Raji (cell line): ENCODE data around the gene B4GALT2.

ENCODE experiments used
- POLR2A ChIP-seq: IDR thresholded peaks from 2 replicates; pipeline ENCODE4 v1.6.1; 2011; ENCODE audit warnings: low read depth, low read length, control low read depth; ENCODE audit not compliant: insufficient read depth

B4GALT2 gene

GRCh38 chr1:43938892-43939587, 40.0 kb upstream of the B4GALT2 start:
- TF ChIP-seq POLR2A: no peak

DNA sequence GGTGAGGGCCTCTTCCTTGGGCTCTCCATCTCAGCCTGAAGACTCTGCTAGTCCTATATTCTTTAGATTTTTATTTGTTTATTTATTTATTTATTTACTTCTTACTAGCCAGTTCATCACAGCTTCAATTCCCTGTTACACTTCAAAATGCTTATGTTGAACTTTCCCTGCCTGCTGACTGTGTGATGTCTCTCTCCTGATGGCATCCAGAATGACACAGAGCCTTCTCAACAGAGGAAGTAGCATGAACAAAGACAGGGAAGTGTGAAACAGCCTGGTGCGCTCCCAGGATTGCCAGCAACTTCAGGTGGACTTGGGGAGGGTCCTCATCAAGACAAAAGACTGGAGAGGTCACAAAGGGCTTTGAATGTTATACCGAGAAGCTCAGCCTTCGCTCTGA, 36.6 kb upstream of the B4GALT2 start:
- no peak for TF ChIP-seq POLR2A

- no peak for TF ChIP-seq POLR2A
Observed at GRCh38 chr1:43944860-43945259, 34.1 kb upstream of the B4GALT2 start.

DNA sequence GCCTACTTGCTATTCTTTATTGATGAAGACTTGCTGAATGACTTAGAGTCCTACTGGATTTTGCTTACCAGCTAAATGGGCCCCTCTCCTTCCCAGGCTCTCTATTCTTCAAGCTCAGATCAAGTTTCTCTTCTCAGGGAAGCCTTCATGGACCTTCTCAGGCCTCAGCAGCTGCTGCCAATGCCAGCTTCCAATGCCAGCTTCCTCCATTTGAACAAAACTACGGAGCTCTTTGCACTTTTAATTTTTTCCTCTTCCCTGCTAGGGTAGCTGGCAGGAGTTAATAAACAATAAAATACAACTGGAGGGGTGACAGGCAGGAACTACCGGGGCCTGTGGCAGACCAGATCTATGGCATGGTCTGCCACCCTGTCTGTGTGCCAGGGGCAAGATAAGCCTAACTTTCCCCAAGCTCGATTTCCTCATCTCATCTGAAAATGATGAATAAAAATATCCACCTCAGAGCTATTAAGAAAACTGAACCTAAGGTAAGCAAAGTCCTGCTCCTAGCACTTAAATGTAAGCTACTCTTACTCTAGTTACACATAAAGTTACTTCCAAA, 33.3 kb upstream of the B4GALT2 start:
- TF ChIP-seq POLR2A: no peak

DNA sequence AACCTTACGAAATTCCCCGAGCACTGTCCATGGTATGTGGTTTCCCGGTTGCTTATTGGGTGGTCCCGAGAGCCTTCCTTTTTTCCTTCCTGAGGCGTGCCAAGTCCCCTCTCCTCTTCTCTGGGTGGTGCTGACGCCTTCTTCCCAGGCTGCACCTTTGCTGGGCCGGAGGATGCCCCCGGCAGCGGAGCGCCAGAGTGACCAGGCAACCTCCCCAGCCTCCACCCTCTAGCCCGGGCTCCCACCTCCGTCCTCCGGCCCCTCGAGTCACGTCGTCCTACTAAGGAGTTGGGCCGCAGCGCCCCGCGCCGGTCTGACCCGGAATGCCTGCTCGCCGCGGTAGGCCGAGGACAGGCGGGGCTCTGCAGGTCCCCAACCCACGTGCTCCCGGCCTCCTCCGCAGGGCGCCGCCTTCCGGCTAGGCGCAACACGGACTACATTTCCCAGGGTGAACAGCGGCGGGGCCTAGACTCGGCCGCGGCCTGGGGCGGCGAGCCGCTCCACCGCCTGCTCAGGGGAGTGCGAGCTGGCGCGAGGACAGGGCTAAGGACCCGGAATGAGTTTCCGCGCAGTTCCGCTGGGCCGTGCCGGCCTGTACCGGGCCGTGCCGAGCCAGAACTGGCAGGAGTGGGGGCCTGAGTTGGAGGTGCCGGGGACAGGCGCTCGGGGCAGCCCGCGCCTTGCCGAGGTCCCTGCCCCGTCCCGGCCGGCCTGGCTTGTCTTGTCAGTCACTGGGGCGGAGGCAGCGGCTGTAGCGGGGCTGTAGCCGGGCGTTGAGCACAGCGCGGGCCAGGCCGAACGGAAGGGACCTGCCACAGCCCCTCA, 32.6 kb upstream of the B4GALT2 start, which contains the start of gene IPO13:
TSS of gene IPO13 (plus strand) at position 715 of the 825 bp plus-strand sequence. CDS start 651 bp downstream, outside the sequence.
- peak; percentile 91 for TF ChIP-seq POLR2A

DNA sequence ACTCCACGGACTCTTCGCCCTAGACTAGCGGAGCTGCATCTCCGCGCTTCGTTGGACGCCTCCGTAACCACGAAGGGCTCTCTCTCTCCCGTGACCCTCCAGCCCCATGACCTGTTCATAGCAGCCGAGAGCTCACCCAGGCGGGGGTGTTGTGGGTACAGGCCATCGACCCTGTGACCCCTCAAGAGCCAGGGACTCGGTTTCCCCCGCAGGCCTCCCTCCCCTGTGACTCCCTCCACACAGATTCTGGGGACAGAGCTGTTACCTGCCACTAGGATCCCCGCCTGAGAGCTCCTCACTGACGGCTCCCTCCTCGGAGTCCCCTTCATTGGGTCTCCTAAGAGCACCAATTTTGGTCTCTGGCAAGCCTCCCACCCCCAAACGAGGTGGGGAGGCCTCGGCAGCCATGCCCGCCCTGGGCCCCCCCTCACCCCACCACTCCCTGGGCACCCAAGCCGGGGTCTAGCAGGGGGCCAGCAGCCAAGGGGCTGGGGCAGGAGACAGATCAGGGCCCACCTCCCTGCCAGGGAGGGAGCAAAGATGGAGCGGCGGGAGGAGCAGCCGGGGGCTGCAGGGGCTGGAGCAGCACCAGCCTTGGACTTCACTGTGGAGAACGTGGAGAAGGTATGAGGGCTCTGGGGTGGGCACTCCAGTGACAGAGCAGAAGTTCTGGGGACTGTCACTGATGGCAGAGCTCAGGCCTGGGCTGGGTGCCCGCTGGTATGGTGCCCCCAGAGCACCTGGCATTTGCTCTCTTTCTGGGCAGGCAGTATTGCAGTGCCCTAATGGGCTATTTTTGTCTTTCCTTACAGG, 31.7 kb upstream of the B4GALT2 start:
- TF ChIP-seq POLR2A: no peak

GRCh38 chr1:43947874-43948437, 31.1 kb upstream of the B4GALT2 start:
- TF ChIP-seq POLR2A: no peak

DNA sequence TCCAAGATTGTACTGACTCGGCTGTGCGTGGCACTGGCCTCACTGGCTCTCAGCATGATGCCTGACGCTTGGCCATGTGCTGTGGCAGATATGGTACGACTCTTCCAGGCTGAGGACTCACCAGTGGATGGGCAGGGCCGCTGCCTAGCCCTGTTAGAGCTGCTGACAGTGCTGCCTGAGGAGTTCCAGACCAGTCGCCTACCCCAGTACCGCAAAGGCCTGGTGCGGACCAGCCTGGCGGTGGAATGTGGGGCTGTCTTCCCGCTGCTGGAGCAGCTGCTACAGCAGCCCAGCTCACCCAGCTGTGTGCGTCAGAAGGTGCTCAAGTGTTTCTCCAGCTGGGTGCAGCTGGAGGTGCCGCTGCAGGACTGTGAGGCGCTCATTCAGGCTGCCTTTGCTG, 29.3 kb upstream of the B4GALT2 start:
- no peak for TF ChIP-seq POLR2A

GRCh38 chr1:43951021-43951985, 27.7 kb upstream of the B4GALT2 start:
- TF ChIP-seq POLR2A: no peak

DNA sequence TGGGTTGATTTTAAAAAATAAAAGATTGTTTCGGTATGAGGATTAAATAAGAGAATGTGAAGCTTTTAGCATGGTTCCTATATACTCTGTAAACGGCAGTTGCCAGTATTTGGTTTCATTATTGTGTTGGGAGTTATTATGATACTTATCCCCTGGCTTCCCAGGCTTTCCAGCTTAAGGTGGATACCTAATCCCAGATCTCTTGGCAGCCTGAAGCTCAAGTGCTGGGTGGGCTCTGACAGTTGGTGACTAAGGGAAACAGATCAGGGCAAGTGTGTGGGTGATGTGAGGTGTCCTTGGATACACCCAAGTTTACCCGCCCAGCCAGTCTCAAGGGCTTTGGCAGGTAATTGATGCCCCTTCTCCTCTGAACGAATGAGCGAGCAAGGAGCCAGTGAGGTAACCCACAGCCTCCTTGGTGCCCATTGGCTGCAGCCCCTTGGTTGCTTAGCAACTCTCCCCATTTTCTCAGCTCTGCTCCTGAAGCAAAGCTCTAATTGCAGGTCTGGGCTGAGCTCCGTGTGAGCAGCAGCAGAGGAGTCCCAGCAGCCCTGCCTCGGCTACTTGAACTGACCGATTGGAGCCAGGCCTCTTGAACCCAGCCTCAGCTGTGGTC, 26.2 kb upstream of the B4GALT2 start:
- no peak for TF ChIP-seq POLR2A

- no peak for TF ChIP-seq POLR2A
Observed at GRCh38 chr1:43953361-43953760, 25.6 kb upstream of the B4GALT2 start.

DNA sequence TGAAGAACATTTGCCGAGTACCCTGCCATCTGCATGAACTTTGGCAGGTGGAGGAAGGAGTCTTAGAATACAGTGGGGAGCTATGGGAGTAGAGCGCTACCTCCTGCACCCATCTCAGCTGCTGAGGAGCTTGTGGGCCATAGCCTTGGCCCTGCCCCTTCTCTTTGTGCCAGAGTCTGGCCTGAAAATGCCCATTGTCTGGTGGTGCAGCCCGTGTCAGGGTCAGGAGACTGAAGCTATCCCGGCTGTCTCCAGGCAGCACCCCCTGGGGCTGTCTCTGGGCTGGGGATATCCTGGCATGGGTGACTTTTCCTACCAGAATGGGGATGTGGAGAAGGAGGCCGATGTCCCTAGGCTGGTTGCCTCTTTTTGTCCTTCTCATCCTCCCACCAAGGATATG, 25.0 kb upstream of the B4GALT2 start:
- no peak for TF ChIP-seq POLR2A

DNA sequence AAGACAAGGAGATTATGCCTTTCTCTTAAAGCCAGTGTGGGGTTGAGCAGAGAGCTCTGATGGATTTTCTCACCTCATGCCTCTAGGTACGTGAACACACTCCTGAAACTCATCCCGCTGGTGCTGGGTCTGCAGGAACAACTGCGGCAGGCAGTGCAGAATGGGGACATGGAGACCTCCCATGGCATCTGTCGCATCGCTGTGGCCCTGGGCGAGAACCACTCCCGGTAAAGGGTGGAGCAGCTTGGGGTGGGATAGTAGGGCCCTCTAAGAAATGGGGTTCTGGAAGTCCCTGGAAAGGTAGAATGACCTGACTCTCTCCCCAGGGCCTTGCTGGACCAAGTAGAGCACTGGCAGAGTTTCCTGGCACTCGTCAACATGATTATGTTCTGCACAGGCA, 22.8 kb upstream of the B4GALT2 start:
- no peak for TF ChIP-seq POLR2A
